ENCODE measurements around the gene PLEKHG5.

- TF ChIP-seq CTCF (IDR thresholded peaks at IDR 0.05): no peak
- TF ChIP-seq POLR2AphosphoS5 (IDR thresholded peaks at IDR 0.05; ENCODE audit: insufficient read depth in 1 of 2, low read depth in 1 of 2): no peak
- TF ChIP-seq POLR2A (IDR thresholded peaks at IDR 0.05): no peak
Observed at GRCh38 chr1:6466023-6466422, 25.4 kb downstream of the PLEKHG5 start, which contains the start of gene TNFRSF25.

Data from vagina (tissue), 2 donors.